Omental fat pad (tissue), 4 donors: Measurements from ENCODE around the gene ATP6V1G1. TPM values are rescaled to one million over a fixed set of nuclear protein-coding genes. Genes with fewer than 3 reads are reported as not detected.
A peak's percentile ranks its signal among the peaks of the same experiment; 100 is the strongest.

Experiments used
- ATAC-seq: fragments of 150-250 bp; one replicate; pipeline ENCODE4 v1.9.1; 2016; ENCODE audit warnings: mild to moderate bottlenecking, moderate library complexity; ENCODE audit not compliant: low FRiP score
- DNase-seq: peaks from one replicate; pipeline ENCODE4 v3.0.0-alpha.2; 2019; ENCODE audit warnings: low spot score
- small RNA-seq: library from RNA; depleted of rRNA; stranded (forward); fragments of <200 nt; gene quantifications from one replicate; pipeline ENCODE3, GENCODE V24; 2016
- total RNA-seq, 4 donors: library from RNA; depleted of rRNA; stranded (reverse); fragments of >200 nt; gene quantifications; one replicate each; pipeline ENCODE4 v1.1.0, GENCODE V29; 2016
- TF ChIP-seq, protein P1 (sequence below), 3 donors: fragments of 450-650 bp; IDR thresholded peaks; one replicate each; pipeline ENCODE4 v1.5.1; 2016 to 2017; ENCODE audit warnings: antibody characterized with exemption in 3 of 3, mild to moderate bottlenecking in 3 of 3, moderate library complexity in 2 of 3

The ATP6V1G1 gene
- total RNA-seq, 4 donors from 2014 or later: 101 to 152 (median 139) TPM

DNA sequence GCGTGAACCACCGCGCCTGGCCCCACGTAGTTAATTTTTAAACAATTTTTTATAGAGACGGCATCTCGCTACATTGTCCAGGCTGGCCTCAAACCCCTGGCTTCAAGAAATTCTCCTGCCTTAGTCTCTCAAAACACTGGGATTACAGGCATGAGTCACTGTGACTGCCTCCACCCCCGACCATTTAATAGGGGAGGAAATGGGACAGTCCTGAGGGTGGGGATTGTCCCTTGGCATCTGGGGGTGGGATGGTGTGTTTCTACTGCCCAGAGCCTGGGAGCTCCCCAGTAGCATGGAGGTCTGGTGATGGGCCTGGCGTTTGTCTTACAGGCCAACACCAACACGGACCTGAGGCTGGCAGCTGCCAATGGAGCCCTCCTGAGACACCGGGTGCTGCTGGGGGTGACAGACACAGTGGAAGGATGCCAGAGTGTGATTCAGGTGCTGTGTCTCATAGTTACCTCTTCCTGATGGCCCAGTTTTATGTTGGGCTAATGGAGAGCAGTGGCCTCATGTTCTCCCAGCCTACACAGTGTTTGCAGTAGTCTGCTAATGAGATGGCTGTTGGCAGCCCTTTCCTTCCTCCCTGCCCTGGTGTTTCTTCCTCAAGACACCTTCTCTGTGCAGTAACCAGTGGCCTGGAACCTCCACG lies 46.0 kb downstream of the ATP6V1G1 start:
- ATAC-seq: peak; percentile 20
- TF ChIP-seq, protein P1, sequence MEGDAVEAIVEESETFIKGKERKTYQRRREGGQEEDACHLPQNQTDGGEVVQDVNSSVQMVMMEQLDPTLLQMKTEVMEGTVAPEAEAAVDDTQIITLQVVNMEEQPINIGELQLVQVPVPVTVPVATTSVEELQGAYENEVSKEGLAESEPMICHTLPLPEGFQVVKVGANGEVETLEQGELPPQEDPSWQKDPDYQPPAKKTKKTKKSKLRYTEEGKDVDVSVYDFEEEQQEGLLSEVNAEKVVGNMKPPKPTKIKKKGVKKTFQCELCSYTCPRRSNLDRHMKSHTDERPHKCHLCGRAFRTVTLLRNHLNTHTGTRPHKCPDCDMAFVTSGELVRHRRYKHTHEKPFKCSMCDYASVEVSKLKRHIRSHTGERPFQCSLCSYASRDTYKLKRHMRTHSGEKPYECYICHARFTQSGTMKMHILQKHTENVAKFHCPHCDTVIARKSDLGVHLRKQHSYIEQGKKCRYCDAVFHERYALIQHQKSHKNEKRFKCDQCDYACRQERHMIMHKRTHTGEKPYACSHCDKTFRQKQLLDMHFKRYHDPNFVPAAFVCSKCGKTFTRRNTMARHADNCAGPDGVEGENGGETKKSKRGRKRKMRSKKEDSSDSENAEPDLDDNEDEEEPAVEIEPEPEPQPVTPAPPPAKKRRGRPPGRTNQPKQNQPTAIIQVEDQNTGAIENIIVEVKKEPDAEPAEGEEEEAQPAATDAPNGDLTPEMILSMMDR (IDR thresholded peaks at IDR 0.05): no peak
- no peak for DNase-seq

- TF ChIP-seq, protein P1 (IDR thresholded peaks at IDR 0.05): no peak
- ATAC-seq (no peak), DNase-seq (no peak)
Observed at GRCh38 chr9:114634387-114634786, 46.8 kb downstream of the ATP6V1G1 start.

DNA sequence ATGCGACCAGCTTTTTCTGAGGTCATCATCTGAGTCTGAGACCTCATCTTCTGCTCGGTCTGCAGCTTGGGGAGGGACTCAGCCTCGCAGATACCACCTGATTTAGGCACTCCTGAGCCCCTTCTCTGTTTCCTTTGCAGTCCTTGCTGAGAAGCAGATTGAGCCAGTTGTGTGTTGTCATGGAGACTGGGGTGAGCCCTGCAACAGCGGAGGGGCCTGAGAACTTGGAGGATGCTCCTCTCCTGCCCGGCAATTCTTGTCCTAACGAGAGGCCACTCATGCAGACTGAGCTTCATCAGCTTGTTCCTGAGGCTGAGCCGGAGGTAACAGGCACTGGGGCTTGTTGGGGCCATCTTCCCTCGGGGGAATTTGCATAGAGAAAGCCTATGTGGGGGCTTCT lies 50.8 kb downstream of the ATP6V1G1 start:
- ATAC-seq: no peak
- DNase-seq: no peak
- TF ChIP-seq, protein P1 (IDR thresholded peaks at IDR 0.05): no peak

- TF ChIP-seq, protein P1 (IDR thresholded peaks at IDR 0.05): no peak
- ATAC-seq (no peak), DNase-seq (no peak)
Observed at GRCh38 chr9:114641967-114642366, 54.4 kb downstream of the ATP6V1G1 start.

- no peak for ATAC-seq
- no peak for DNase-seq
- TF ChIP-seq, protein P1 (IDR thresholded peaks at IDR 0.05): no peak
Observed at GRCh38 chr9:114643001-114643400, 55.4 kb downstream of the ATP6V1G1 start.

DNA sequence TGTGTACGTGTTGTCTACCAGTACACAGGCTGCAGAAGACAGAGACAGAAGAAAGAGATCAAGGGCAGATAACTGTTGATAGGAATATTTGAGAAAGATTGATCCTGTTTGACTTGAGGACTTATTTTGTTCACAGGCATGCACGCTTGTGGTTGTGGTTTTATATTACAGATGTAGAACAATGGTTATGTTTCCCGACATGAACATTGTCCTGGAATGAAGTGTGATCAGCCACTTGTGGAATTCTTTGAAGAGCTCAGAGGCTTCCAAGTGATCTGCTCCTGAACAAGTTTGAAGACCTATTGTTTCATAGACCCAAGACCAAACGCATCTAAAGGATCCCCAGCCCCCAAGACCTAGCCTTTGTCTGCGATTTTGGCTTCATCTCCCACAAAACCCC lies 56.3 kb downstream of the ATP6V1G1 start:
- ATAC-seq (no peak), DNase-seq (no peak)
- TF ChIP-seq, protein P1 (IDR thresholded peaks at IDR 0.05): no peak

Small RNA genes lying within 50 kb of the gene (small RNA-seq; reads per million reads assigned to genes)
- not detected for gene RF00019

Other genes starting within 250 kb of the ATP6V1G1 start
- 10 to 100 TPM; 22.6 to 86.1 (median 71.5) TPM for gene AKNA, start 199.8 kb upstream of the ATP6V1G1 start, total RNA-seq
- 10 to 100 TPM in 1 of 4 donors, 1 to 10 TPM in 3; 3.0 to 15.5 (median 6.6) TPM for gene WHRN, start 82.3 kb upstream of the ATP6V1G1 start, total RNA-seq
- gene TMEM268, start 23.5 kb downstream of the ATP6V1G1 start, total RNA-seq: 10 to 100 TPM; 11.2 to 26.1 (median 14.6) TPM
- gene TEX53, start 70.0 kb downstream of the ATP6V1G1 start, total RNA-seq: not detected
- gene TEX48, start 94.4 kb downstream of the ATP6V1G1 start, total RNA-seq: not detected
- 1 to 10 TPM in 1 of 4 donors, under 1 TPM in 2, not detected in 1; 0.36 to 2.4 (median 0.50) TPM for gene TNFSF15, start 218.3 kb downstream of the ATP6V1G1 start, total RNA-seq